Measurements from ENCODE around the gene MT1X.

DNA sequence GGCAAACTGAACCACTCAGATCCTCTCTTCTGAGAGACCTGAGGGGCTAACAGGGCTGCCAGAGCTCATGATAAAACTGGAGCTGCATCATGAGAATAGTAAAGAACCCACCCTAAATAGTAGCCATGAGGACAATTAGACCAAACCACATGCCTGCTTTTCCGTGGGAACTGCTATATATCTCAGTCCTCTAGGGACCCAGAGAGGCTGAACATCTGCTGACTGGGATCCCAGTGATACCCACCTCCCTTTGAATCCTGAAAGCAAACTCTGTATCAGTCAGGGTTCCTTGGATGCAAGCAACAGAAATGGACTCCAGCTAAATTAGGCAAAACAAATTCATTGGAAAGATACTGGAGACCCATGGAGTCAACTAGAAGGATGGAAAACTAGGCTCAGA, 6.5 kb downstream of the MT1X start:
- TF ChIP-seq, protein P1, sequence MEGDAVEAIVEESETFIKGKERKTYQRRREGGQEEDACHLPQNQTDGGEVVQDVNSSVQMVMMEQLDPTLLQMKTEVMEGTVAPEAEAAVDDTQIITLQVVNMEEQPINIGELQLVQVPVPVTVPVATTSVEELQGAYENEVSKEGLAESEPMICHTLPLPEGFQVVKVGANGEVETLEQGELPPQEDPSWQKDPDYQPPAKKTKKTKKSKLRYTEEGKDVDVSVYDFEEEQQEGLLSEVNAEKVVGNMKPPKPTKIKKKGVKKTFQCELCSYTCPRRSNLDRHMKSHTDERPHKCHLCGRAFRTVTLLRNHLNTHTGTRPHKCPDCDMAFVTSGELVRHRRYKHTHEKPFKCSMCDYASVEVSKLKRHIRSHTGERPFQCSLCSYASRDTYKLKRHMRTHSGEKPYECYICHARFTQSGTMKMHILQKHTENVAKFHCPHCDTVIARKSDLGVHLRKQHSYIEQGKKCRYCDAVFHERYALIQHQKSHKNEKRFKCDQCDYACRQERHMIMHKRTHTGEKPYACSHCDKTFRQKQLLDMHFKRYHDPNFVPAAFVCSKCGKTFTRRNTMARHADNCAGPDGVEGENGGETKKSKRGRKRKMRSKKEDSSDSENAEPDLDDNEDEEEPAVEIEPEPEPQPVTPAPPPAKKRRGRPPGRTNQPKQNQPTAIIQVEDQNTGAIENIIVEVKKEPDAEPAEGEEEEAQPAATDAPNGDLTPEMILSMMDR (IDR thresholded peaks at IDR 0.05): no peak
- TF ChIP-seq EP300 (IDR thresholded peaks at IDR 0.05): no peak
